Transverse colon (tissue), 4 donors: ENCODE results near the gene MRPS6.

Experiments used
- CTCF ChIP-seq, 5 experiments: fragments of 200-600 bp in 3 of 5; fragments of 450-650 bp in 2 of 5; sonication (generic) in 3 of 5; IDR thresholded peaks; 1 replicate in 2 of 5; 2 replicates in 3 of 5; pipeline ENCODE4 v1.5.1; 2016 to 2017; ENCODE audit warnings: antibody characterized with exemption in 5 of 5, inconsistent platforms in 3 of 5, mild to moderate bottlenecking in 2 of 5, moderate library complexity in 1 of 5
- EP300 ChIP-seq: sonication (generic); formaldehyde crosslinking; IDR thresholded peaks from one replicate; pipeline ENCODE4 v1.6.1; 2017; ENCODE audit warnings: antibody characterized with exemption, low read depth
- POLR2A ChIP-seq: fragments of 450-650 bp; IDR thresholded peaks from one replicate; pipeline ENCODE4 v1.6.1; 2016; ENCODE audit warnings: antibody characterized with exemption, mild to moderate bottlenecking, moderate library complexity
- POLR2AphosphoS5 ChIP-seq, 3 donors: sonication (generic); formaldehyde crosslinking; IDR thresholded peaks; one replicate each; pipeline ENCODE4 v1.6.1; 2016; ENCODE audit warnings: antibody characterized with exemption in 3 of 3

DNA sequence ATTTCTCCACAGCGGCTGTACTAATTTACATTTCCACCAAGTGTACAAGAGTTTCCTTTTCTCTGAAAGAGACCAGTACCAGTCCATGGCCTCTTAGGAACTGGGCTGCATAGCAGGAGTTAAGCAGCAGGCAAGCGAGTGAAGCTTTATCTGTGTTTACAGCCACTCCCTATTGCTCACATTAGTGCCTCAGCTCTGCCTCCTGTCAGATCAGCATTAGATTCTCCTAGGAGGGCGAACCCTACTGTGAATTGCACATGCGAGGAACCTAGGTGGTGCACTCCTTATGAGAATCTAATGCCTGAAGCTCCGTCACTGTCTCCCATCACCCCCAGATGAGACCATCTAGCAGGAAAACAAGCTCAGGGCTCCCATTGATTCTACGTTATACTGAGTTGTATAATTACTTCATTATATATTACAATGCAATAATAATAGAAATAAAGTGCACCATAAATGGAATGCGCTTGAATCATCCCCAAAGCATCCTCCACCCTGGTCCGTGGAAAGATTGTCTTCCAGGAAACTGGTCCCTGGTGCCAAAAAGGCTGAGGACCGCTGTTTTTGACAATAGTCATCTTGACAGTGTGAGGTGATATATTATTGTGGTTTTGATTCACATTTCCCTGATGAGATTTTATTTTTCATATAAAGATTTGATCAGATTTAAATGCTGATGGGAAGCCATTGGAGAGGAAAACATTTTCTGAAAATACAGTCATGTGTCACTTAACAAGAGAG lies 45.5 kb upstream of the MRPS6 start:
- TF ChIP-seq CTCF (IDR thresholded peaks at IDR 0.05) (no peak), POLR2AphosphoS5 (IDR thresholded peaks at IDR 0.05) (no peak), POLR2A (no peak), EP300 (no peak)
